ENCODE data around the gene ZNF770. TPM values are rescaled to one million over a fixed set of nuclear protein-coding genes. Genes with fewer than 3 reads are reported as not detected.

ZNF770 gene
- total and polyA plus RNA-seq, 9 of the 15 experiments (the other 6 are each of a cell fraction or from before 2014, with no cell fraction given): 3.4 to 50.8 (median 40.3) TPM

DNA sequence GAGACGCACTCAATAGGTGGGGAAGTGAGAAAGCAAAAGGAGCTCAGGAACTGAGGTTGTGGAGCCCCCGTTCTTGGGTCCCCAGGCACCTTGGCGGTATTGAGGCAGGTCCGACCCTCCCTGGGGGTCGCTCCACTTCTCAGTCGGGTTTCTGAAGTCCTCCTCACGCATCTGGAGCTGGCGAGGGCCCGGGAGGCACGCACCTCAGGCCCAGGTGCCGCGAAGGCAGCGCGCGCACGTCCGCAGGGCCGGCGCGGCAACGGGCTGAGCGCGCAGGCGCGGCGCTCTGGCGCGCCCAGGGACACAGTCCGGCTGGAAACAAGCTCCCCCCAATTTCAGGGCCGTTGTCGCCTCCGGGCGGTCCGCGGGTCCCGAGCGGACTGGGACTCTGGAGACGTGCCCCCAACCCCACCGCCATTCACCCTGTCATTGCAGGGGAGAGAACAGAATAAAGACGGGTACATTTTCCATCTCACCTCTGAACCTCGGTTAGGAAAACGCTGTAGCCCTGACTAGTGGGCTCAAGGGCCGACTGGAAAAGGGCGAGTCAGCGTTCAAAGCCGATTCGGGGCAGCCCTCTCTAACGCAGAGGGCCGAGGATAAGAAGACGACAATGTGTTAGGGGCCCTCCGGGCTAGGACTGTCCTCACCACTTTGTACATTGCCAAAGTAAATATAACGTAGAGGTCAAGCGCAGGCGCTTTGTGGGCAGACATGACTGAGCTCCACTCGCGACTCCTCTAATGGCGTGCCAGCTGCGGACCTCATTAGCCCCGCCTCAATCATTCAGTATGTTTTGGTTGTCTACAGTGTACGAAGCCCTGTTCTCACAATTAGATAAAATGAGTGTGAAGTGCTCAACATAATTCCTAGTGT lies at the start of gene ZNF770 (continued):
- TF ChIP-seq KDM2B (CRISPR knock-in tag; IDR thresholded peaks at IDR 0.05) (0 out of 2 replicates have a peak, but pooled peaks have one; percentile 22), NCOA1 (IDR thresholded peaks at IDR 0.05; ENCODE audit: low read depth) (peak; percentile 96), PHTF2 (CRISPR knock-in tag; IDR thresholded peaks at IDR 0.05) (no peak), HIVEP1 (CRISPR knock-in tag; IDR thresholded peaks at IDR 0.05) (no peak), SPI1 (IDR thresholded peaks at IDR 0.05; ENCODE audit: borderline replicate concordance, low read depth, low read length) (0 out of 2 replicates have a peak, but pooled peaks have one; percentile 20), PURB (CRISPR knock-in tag; IDR thresholded peaks at IDR 0.05; ENCODE audit: low read depth) (no peak), HNRNPH1 (optimal IDR thresholded peaks at IDR 0.05; ENCODE audit: low read depth, low read length) (no peak), FOXK2 (conservative IDR thresholded peaks at IDR 0.05 in 1 of 2, IDR thresholded peaks at IDR 0.05 in 1 of 2; ENCODE audit: low read depth in 2 of 2) (no peak), ZNF445 (CRISPR knock-in tag; IDR thresholded peaks at IDR 0.05; ENCODE audit: low read depth) (no peak), SRF (CRISPR knock-in tag; IDR thresholded peaks at IDR 0.05) (no peak), BRD9 (IDR thresholded peaks at IDR 0.05; ENCODE audit: low read depth, partially characterized antibody) (peak; percentile 64), PHF21A (IDR thresholded peaks at IDR 0.05; ENCODE audit: borderline replicate concordance, low read depth) (no peak), TBP (optimal IDR thresholded peaks at IDR 0.05; ENCODE audit: low read depth, low read length) (peak; percentile 95), ZNF282 (CRISPR knock-in tag; IDR thresholded peaks at IDR 0.05) (no peak), EP400 (IDR thresholded peaks at IDR 0.05) (peak; percentile 86), CHD4 (IDR thresholded peaks at IDR 0.05; ENCODE audit: insufficient read depth, insufficient replicate concordance, low read depth, low read length, poor library complexity, severe bottlenecking) (no peak), LEF1 (IDR thresholded peaks at IDR 0.05) (0 out of 2 replicates have a peak, but pooled peaks have one; percentile 29), ZNF717 (CRISPR knock-in tag; IDR thresholded peaks at IDR 0.05) (no peak)
- TF ChIP-seq, protein P1, sequence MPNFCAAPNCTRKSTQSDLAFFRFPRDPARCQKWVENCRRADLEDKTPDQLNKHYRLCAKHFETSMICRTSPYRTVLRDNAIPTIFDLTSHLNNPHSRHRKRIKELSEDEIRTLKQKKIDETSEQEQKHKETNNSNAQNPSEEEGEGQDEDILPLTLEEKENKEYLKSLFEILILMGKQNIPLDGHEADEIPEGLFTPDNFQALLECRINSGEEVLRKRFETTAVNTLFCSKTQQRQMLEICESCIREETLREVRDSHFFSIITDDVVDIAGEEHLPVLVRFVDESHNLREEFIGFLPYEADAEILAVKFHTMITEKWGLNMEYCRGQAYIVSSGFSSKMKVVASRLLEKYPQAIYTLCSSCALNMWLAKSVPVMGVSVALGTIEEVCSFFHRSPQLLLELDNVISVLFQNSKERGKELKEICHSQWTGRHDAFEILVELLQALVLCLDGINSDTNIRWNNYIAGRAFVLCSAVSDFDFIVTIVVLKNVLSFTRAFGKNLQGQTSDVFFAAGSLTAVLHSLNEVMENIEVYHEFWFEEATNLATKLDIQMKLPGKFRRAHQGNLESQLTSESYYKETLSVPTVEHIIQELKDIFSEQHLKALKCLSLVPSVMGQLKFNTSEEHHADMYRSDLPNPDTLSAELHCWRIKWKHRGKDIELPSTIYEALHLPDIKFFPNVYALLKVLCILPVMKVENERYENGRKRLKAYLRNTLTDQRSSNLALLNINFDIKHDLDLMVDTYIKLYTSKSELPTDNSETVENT (CRISPR knock-in tag; IDR thresholded peaks at IDR 0.05): peak; percentile 94
- TF ChIP-seq, protein P2, sequence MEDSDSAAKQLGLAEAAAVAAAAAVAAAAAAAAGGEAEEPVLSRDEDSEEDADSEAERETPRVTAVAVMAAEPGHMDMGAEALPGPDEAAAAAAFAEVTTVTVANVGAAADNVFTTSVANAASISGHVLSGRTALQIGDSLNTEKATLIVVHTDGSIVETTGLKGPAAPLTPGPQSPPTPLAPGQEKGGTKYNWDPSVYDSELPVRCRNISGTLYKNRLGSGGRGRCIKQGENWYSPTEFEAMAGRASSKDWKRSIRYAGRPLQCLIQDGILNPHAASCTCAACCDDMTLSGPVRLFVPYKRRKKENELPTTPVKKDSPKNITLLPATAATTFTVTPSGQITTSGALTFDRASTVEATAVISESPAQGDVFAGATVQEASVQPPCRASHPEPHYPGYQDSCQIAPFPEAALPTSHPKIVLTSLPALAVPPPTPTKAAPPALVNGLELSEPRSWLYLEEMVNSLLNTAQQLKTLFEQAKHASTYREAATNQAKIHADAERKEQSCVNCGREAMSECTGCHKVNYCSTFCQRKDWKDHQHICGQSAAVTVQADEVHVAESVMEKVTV (CRISPR knock-in tag; IDR thresholded peaks at IDR 0.05): no peak
- TF ChIP-seq, protein P3, sequence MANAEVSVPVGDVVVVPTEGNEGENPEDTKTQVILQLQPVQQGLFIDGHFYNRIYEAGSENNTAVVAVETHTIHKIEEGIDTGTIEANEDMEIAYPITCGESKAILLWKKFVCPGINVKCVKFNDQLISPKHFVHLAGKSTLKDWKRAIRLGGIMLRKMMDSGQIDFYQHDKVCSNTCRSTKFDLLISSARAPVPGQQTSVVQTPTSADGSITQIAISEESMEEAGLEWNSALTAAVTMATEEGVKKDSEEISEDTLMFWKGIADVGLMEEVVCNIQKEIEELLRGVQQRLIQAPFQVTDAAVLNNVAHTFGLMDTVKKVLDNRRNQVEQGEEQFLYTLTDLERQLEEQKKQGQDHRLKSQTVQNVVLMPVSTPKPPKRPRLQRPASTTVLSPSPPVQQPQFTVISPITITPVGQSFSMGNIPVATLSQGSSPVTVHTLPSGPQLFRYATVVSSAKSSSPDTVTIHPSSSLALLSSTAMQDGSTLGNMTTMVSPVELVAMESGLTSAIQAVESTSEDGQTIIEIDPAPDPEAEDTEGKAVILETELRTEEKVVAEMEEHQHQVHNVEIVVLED (CRISPR knock-in tag; IDR thresholded peaks at IDR 0.05): peak; percentile 82

Data from K562 (cell line).